ENCODE data around the gene ARFGEF3. TPM values are rescaled to one million over a fixed set of nuclear protein-coding genes. Genes with fewer than 3 reads are reported as not detected.
A peak's percentile ranks its signal among the peaks of the same experiment; 100 is the strongest.

Gene ARFGEF3, protein sequence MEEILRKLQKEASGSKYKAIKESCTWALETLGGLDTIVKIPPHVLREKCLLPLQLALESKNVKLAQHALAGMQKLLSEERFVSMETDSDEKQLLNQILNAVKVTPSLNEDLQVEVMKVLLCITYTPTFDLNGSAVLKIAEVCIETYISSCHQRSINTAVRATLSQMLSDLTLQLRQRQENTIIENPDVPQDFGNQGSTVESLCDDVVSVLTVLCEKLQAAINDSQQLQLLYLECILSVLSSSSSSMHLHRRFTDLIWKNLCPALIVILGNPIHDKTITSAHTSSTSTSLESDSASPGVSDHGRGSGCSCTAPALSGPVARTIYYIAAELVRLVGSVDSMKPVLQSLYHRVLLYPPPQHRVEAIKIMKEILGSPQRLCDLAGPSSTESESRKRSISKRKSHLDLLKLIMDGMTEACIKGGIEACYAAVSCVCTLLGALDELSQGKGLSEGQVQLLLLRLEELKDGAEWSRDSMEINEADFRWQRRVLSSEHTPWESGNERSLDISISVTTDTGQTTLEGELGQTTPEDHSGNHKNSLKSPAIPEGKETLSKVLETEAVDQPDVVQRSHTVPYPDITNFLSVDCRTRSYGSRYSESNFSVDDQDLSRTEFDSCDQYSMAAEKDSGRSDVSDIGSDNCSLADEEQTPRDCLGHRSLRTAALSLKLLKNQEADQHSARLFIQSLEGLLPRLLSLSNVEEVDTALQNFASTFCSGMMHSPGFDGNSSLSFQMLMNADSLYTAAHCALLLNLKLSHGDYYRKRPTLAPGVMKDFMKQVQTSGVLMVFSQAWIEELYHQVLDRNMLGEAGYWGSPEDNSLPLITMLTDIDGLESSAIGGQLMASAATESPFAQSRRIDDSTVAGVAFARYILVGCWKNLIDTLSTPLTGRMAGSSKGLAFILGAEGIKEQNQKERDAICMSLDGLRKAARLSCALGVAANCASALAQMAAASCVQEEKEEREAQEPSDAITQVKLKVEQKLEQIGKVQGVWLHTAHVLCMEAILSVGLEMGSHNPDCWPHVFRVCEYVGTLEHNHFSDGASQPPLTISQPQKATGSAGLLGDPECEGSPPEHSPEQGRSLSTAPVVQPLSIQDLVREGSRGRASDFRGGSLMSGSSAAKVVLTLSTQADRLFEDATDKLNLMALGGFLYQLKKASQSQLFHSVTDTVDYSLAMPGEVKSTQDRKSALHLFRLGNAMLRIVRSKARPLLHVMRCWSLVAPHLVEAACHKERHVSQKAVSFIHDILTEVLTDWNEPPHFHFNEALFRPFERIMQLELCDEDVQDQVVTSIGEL (N-terminal part only)
- total RNA-seq (not detected in 2 replicates), polyA plus RNA-seq (not detected in 2 replicates), polyA minus RNA-seq (under 0.01 and 0.09 TPM in 2 replicates)
- total RNA-seq (2013): 0.02 TPM

DNA sequence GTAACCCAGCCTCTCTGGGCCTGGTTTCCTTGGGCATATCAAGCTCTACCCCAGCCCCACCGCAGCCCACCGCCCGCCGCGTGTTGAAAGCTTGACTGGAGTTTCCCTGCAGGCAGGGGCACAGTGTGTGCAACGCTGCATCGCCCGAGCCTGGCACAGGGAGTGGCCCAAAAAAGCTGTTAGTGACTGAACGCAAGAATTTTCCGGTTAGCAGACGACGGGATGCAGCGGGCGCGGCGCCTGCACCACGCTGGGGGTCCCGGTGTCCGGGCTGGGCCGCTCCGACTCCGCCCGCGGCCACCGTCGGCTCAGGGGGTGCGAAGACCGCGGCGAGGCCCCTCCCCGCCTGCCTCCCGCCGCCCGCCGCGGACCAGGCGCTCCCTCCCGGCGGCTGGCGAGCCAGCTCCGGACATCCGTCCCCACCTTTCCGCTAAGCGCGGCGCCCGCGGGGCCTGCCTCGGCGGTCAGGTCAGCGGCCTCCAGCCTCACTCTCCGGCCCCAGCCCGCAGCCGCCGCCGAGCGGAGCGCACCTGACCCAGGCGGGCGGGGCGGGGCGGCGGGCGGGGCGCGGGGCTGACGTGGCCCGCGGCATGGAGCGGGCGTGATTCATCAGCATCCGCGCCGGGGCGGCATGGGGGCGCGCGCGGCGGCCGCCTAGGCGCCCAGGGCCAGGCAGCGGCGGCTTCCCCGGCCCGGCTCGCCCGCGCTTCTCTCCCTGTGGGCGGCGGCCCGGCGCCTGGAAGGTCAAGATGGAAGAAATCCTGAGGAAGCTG is at the start of gene ARFGEF3:
Gene ARFGEF3 (plus strand): TSS at position 602 of the 773 bp plus-strand sequence. CDS start 148 bp downstream, at position 750.
- Histone ChIP-seq H3K36me3 (replicated peaks in 1 of 2; ENCODE audit: control extremely low read depth in 1 of 2, control insufficient read depth in 1 of 2, extremely low read depth in 1 of 2, insufficient read depth in 2 of 2, low read length in 1 of 2) (no peaks in the 10 kb centered on the region), H3K4me2 (replicated peaks; ENCODE audit: low read depth, low read length, poor library complexity, severe bottlenecking) (peak within 1 kb of the TSS; percentile 96), H3K79me2 (ENCODE audit: control insufficient read depth, insufficient read depth, low read length) (no peaks in the 10 kb centered on the region), H4K20me1 (ENCODE audit: control insufficient read depth, insufficient read depth, low read length, poor library complexity, severe bottlenecking) (no peaks in the 10 kb centered on the region), H3K4me1 (ENCODE audit: control insufficient read depth in 2 of 2, insufficient read depth in 2 of 2, low read length in 2 of 2) (peaks cover 14 to 23% of the 10 kb centered on the region in 2 donors), H3K4me3 (ENCODE audit: control extremely low read depth in 1 of 5, extremely low read depth in 1 of 5, insufficient read depth in 1 of 5, low read depth in 2 of 5, low read length in 4 of 5) (peak within 1 kb of the TSS; percentile 18 to 62 (median 52)), H3K9ac (ENCODE audit: low read length) (peak within 1 kb of the TSS; percentile 66), H3K27me3 (replicated peaks in 1 of 4; ENCODE audit: control extremely low read depth in 1 of 4, control insufficient read depth in 3 of 4, insufficient read depth in 4 of 4, low read length in 3 of 4) (peaks cover 2 to 51% (median 43%) of the 10 kb centered on the region in 4 experiments), H3K27ac (ENCODE audit: low read length in 2 of 2) (no peak within 1 kb of the TSS), H2AFZ (ENCODE audit: insufficient read depth, low read depth, low read length, poor library complexity, severe bottlenecking) (peak within 1 kb of the TSS; percentile 74), H3K9me3 (ENCODE audit: control extremely low read depth in 1 of 3, control insufficient read depth in 2 of 3, insufficient read depth in 1 of 3, low read length in 2 of 3) (no peaks in the 10 kb centered on the region)
- Mint-ChIP-seq H3K4me3 (peak within 1 kb of the TSS; percentile 82), H3K27ac (peak within 1 kb of the TSS; percentile 1), H3K9me3 (ENCODE audit: insufficient read depth) (no peaks in the 10 kb centered on the region), H3K4me1 (peaks cover 13% of the 10 kb centered on the region), H3K27me3 (peaks cover 52% of the 10 kb centered on the region)
- no peak for TF ChIP-seq EZH2 (IDR thresholded peaks at IDR 0.05; ENCODE audit: borderline replicate concordance, insufficient read depth, low read depth, low read length, poor library complexity, severe bottlenecking)
- TF ChIP-seq, protein P1, sequence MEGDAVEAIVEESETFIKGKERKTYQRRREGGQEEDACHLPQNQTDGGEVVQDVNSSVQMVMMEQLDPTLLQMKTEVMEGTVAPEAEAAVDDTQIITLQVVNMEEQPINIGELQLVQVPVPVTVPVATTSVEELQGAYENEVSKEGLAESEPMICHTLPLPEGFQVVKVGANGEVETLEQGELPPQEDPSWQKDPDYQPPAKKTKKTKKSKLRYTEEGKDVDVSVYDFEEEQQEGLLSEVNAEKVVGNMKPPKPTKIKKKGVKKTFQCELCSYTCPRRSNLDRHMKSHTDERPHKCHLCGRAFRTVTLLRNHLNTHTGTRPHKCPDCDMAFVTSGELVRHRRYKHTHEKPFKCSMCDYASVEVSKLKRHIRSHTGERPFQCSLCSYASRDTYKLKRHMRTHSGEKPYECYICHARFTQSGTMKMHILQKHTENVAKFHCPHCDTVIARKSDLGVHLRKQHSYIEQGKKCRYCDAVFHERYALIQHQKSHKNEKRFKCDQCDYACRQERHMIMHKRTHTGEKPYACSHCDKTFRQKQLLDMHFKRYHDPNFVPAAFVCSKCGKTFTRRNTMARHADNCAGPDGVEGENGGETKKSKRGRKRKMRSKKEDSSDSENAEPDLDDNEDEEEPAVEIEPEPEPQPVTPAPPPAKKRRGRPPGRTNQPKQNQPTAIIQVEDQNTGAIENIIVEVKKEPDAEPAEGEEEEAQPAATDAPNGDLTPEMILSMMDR (IDR thresholded peaks at IDR 0.05): no peak
- ATAC-seq (ENCODE audit: low read depth) (peak; percentile 91), DNase-seq (peak; percentile 66)
- WGBS (ENCODE audit: insufficient coverage): under 1% methylated on average over 93 of the region's 93 CpGs
- intact Hi-C loops (cut with micrococcal nuclease): no loop called here
- CTCF ChIA-PET: no interaction called here
- POLR2A ChIA-PET: no interaction called here
